HepG2 (cell line): ENCODE measurements around the gene SAMD14.

Experiments used
- BCLAF1 ChIP-seq: fragments of 450-650 bp; IDR thresholded peaks from 2 replicates; pipeline ENCODE4 v1.6.1; 2017; ENCODE audit warnings: mild to moderate bottlenecking
- CEBPG ChIP-seq: IDR thresholded peaks from 2 replicates; pipeline ENCODE4 v1.6.1; 2016
- GLI4 ChIP-seq: sonication (generic); formaldehyde crosslinking; IDR thresholded peaks from 2 replicates; pipeline ENCODE4 v1.5.1; 2020; ENCODE audit warnings: missing genetic modification reagents, mild to moderate bottlenecking, moderate library complexity, borderline replicate concordance
- HMGA1 ChIP-seq: sonication (generic); formaldehyde crosslinking; conservative IDR thresholded peaks from 2 replicates; pipeline ENCODE4 v1.4.0; 2020; ENCODE audit warnings: missing genetic modification reagents
- JDP2 ChIP-seq: sonication (generic); formaldehyde crosslinking; IDR thresholded peaks from 2 replicates; pipeline ENCODE4 v1.8.1; 2022; ENCODE audit warnings: missing genetic modification reagents, borderline replicate concordance
- NR1H2 ChIP-seq: sonication (generic); formaldehyde crosslinking; IDR thresholded peaks from 2 replicates; pipeline ENCODE4 v1.8.1; 2022; ENCODE audit warnings: low read depth, missing genetic modification reagents, borderline replicate concordance
- SIN3A ChIP-seq: IDR thresholded peaks from 2 replicates; pipeline ENCODE4 v1.6.1; 2011; ENCODE audit warnings: low read depth, mild to moderate bottlenecking, control low read depth, low read length, borderline replicate concordance
- TBP ChIP-seq: sonication (generic); formaldehyde crosslinking; IDR thresholded peaks from 2 replicates; pipeline ENCODE4 v1.5.0; 2020; ENCODE audit warnings: missing genetic modification reagents
- ZNF282 ChIP-seq: fragments of 450-650 bp; IDR thresholded peaks from 2 replicates; pipeline ENCODE4 v1.6.1; 2018; ENCODE audit not compliant: partially characterized antibody
- ZNF3 ChIP-seq: IDR thresholded peaks from 2 replicates; pipeline ENCODE4 v1.7.0; 2017; ENCODE audit warnings: inconsistent platforms
- ZNF331 ChIP-seq: sonication (generic); formaldehyde crosslinking; IDR thresholded peaks from 2 replicates; pipeline ENCODE4 v1.4.0; 2020; ENCODE audit warnings: missing genetic modification reagents
- ZNF333 ChIP-seq: sonication (generic); formaldehyde crosslinking; IDR thresholded peaks from 2 replicates; pipeline ENCODE4 v1.4.0; 2020; ENCODE audit warnings: mild to moderate bottlenecking, missing genetic modification reagents, borderline replicate concordance
- ZNF616 ChIP-seq: sonication (generic); formaldehyde crosslinking; IDR thresholded peaks from 2 replicates; pipeline ENCODE4 v1.5.0; 2020; ENCODE audit warnings: low read depth, mild to moderate bottlenecking, missing genetic modification reagents
- TF ChIP-seq, protein P1 (sequence below): sonication (generic); formaldehyde crosslinking; conservative IDR thresholded peaks from 2 replicates; pipeline ENCODE4 v1.5.0; 2020; ENCODE audit warnings: missing genetic modification reagents

DNA sequence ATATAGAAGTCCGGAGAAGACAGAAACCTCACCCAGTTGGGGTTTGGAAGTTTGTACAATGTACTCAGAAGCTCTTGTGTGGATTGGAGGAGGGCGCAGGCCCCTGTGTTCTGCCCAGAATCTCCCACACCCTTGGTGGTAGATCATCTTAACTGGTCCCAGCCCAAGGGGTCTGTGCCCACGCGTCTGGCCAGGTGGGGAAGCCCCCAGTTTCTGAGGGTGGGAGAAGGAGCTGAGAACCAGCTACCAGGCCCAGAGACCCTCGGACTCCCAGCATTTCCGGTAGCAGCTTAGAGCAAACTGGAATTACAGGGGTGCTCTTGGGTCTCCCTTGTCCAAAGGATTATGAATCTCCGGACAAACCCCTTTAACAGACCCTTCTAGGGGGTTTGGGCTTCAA is 22.8 kb upstream of the SAMD14 start:
- TF ChIP-seq, protein P1, sequence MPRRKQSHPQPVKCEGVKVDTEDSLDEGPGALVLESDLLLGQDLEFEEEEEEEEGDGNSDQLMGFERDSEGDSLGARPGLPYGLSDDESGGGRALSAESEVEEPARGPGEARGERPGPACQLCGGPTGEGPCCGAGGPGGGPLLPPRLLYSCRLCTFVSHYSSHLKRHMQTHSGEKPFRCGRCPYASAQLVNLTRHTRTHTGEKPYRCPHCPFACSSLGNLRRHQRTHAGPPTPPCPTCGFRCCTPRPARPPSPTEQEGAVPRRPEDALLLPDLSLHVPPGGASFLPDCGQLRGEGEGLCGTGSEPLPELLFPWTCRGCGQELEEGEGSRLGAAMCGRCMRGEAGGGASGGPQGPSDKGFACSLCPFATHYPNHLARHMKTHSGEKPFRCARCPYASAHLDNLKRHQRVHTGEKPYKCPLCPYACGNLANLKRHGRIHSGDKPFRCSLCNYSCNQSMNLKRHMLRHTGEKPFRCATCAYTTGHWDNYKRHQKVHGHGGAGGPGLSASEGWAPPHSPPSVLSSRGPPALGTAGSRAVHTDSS (CRISPR knock-in tag): no peak
- TF ChIP-seq BCLAF1 (no peak), CEBPG (CRISPR knock-in tag) (no peak), NR1H2 (CRISPR knock-in tag) (no peak), ZNF333 (no peak), ZNF3 (no peak), SIN3A (no peak), TBP (CRISPR knock-in tag) (no peak), GLI4 (CRISPR knock-in tag) (no peak), HMGA1 (no peak), ZNF331 (no peak), JDP2 (CRISPR knock-in tag) (no peak), ZNF282 (no peak), ZNF616 (CRISPR knock-in tag) (no peak)
